Fibroblast of upper back skin (primary cell): Measurements from ENCODE around the gene ATXN7L1.

Experiments used
- DNase-seq: peaks from one replicate; pipeline ENCODE4 v3.0.0-alpha.2; 2013

Gene ATXN7L1

DNA sequence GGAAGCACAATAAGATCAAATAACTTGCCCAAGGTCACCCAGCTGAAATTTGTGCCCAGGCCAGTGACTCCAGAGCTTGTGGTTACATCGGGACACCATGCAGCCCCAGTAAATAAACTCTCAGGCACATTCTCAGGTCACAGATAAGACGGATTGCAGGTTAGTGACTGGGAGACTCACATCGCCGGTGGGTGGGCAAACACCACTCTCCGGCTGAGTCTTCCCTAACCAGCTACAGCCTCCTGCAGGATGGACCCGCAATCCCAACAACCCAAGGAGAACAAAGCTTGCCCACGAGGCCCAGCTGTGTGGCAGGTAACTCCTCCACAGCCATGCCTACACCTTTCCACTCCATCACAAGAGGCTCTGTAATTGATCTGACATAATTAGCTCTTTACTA is 213.4 kb downstream of the ATXN7L1 start:
- DNase-seq = no peak

DNA sequence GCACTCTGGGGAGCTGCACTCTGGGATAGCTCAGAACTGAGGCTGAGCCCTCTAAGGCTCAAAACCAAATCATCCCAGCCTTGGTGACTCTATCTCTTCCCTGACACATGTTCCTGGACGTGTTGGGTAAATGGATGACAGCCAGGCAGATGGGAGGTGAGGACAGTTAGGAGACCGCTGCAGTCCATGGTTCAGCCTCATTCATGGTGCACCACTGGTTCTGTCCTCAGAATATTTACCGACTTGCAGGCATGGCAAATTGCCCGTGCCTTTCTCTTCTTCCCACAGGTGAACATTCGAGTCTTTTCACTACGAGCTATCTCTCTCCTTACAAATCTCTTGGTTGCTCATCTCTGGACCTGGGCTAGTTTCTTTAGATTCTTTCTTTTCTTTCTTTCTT is 214.8 kb downstream of the ATXN7L1 start:
- no peak for DNase-seq

- DNase-seq = no peak
Observed at GRCh38 chr7:105656922-105657521, 219.4 kb downstream of the ATXN7L1 start.

DNA sequence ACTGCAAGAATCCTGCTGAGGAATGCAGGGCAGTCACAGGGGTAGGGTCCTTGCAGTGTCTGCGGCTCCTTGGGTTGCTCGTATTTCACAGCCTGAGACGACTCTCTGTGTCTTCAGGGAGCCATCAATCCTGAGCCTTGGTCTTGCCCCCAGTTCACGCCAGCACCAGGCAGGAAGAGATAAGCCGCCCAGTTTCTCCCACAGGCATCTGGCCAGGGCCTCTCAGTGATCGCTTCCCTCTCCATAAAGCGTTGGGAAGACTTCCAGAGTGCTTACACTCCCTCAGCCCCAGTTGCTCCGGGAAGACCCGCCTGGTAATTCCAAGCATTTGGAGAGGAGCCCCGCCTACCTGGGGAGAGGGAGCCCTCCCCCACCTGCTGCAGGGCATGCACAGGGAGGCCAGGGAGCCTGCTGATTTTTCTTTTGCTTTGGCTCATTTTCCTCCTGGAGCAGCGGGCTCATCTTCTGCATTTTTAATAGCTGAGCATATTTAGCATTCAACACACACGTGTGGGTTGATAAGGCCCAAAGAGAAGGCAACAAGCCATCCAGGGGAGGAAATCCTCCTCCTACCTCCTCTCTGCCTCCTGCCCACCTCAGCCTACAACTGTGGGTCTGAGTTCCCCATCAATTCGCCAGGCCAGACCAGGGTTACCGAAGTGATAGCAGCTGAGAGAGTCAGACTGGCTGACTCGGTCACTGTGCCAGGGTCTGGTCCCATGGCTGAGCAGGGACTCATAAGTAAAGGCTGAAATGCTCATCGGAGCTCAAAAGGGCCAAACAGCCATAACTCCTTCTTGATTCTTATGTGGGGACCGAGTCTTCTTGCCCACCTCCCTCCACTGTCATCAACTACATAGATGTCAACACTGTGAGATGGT is 220.7 kb downstream of the ATXN7L1 start:
- peak; percentile 81 for DNase-seq

GRCh38 chr7:105655067-105655466 is 221.3 kb downstream of the ATXN7L1 start:
- DNase-seq = peak; percentile 53

DNA sequence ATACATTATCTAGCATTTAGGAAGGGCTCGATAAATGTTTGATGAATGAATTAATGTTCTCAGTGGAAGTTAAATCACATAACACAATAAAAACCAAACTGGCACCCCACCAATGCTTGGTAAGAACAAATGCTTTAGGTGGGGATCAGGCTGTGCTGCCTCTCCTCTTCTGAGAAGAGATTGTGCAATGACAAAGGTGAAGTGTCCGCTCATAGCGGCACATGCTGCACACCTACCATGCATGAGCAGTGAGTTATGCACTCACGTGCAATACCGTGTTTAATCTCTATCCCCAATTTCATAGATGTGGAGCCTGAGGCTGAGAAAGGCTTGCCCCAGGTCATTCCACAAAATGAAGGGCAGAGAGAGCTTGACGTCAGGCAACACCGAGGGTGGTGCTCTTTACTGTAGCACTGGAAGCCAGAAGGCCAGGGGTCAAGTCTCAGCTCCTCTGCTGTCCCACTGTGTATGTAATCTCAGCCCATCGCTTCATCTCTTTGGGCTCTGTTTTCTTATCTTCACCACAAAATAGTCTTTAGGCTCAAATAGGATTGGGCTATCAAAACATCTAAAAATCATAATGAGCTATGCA is 222.2 kb downstream of the ATXN7L1 start:
- DNase-seq = no peak

- no peak for DNase-seq
Observed at GRCh38 chr7:105653441-105654005, 222.9 kb downstream of the ATXN7L1 start.

DNA sequence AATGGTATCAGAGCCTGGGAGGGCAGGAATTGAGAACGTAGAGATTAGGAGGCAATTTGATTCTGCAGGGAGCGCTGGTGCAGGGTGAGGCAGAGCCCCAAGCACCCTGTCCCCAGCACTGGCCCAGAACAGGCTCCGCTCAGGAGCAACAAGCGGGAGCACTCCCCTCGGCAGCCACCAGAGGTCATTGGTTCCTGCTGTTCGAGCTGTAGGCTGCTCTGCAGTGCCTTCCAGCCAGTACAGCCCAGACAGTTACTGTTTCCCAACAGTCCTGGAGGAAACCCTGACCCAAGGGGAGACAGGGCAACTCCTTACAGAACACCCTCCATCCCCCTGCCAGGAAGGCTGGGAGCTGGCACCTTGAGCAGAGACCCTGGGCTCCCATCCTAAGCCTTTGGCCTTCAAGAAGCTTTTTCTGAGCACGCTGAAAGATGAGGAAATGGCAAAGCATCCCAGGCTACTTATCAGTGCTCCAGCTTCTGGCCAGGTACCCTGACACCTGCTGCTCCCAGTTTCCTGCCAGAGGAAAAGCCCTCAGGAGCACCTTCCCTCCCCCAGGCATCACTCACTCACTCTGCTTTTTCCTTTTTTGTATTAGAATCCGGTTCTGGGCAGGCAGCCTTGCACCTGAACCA is 223.9 kb downstream of the ATXN7L1 start:
- peak; percentile 66 for DNase-seq

GRCh38 chr7:105651798-105652197 is 224.6 kb downstream of the ATXN7L1 start:
- no peak for DNase-seq

DNA sequence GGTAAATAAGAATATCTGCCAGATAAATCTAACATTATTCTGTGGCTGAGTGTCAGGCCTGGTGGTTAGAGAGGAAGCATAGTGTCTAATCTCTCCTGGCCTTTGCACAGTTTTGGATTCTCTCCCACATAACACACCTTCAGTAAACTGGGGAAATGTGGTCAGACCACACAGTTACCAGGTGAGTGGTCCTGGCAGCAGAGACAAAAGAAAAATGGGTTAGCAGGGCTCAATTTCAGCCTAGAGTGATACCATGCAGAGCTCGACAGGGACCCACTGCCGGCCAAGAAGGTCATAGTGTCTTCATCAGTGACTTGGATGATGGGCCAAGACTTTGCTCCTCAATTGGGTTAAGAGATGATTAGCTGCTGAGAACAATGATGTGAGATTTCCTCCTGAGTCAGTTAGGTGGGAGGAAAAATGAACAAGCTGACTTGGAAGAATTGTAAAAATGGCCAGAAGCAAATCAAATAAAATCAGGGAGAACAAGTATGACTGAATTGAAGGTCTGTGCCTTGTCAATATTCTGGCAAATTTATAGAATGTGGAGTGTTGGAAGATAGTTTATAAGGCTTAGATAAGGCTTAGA is 225.9 kb downstream of the ATXN7L1 start:
- DNase-seq = no peak

DNA sequence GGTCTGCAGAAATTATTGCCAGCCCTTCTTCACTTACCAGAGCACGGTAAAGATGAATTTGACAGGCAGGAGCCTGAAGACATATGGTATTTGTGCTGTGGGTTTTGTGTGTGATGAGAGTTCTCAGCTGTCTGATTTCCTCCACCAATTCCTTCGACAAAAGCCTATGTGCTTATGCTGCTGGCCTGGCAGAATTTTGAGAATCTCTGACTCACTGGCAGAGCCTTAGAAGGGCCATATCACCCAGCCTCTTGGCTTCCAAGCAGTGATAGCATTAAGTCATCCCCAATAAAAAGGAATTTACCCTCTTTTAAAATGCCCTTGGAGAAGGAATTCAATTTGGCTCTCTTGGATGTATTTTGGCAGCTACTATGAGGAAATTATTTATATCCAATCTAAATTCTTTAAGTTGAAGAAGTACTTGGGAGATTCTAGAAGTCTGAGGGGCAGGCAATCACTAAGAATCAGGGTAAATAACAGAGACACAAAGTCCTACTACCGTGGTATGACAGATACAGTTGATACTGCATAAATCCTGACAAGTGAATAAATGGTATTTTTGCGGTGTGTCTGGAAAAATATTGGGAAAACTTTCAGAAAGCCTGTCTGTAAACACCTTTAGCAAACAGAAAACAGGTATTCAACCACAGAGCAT is 226.5 kb downstream of the ATXN7L1 start:
- peak; percentile 75 for DNase-seq

DNA sequence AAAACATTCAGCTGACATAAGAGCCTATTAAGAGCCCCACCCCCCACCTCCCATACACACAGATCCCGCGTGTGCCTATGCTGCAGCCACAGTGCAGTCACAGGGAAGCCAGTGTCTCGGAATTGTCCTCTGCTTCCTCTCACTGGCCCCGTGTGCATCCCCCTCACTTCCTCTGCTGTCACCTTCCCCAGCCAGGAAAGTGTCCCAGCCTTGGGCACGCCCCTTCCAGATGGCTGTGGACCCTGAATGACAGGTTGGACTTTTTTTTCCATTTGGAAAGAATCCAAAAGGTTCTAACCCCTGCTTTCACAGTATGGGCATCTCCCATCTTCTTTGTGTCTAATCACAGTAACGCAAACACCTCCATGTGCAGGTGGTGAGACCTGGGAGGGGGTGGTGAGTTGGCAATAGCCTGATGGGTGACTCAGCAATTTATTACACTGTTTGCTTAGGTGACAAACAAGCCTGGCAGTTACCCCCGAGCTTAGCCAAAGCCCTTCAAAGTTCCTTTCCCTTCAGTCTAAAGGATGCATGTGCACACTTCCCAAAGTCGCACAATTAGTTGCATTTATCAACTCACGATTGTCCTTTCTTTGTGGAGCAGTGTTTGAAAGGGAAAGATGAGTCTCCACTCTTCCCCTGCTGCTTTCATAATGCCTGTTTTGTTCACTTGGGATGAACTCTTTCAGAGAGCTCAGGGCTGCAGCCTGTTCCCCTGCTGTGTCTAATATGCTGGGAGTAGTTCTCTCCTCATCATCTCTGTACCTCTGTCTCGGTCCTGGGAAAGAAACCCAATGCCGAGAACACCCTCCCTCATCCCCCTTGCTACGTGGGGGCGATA is 227.6 kb downstream of the ATXN7L1 start:
- no peak for DNase-seq

- DNase-seq = no peak
Observed at GRCh38 chr7:105647591-105647990, 228.8 kb downstream of the ATXN7L1 start.

GRCh38 chr7:105644937-105645336 is 231.5 kb downstream of the ATXN7L1 start:
- no peak for DNase-seq

DNA sequence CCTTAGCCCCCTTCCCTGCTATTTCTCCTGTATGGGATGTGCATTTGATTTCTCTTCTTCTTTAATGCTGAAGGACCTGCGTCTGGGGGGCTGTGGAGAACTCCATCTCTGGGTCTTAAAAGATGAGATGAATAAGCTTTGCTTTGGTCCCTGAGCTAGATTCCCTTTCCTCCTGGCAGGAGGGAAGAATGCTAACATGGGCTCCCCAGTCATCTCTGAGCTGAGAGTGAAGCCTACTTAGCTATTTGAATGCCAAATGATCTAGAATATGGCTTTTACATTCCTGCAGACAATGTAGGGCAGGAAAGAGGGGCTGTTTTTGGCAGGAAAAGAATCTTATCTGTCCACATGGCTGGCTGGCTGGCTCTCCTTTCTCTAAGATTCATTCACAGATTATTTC is 232.5 kb downstream of the ATXN7L1 start:
- no peak for DNase-seq

DNA sequence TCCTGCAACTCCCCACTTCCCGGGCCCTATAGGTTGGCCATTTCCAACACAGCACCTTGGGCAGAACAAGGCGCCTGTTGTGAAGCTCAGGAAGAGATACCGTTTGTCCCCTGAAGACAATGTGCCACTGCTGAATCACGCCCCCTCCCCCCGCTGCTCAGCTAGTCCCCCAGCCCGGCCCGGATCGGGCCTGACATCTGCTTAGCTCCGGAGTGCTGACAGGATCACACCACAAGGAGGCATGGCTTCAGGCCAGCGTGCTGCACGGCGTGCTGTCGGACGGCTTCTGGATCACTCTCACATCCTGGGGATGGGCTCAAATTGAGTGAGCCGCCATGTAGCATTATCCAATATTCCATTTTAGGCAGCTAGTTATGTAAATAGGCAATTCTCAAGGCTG is 233.0 kb downstream of the ATXN7L1 start:
- peak; percentile 38 for DNase-seq

GRCh38 chr7:105642264-105642663 is 234.1 kb downstream of the ATXN7L1 start:
- no peak for DNase-seq

GRCh38 chr7:105640956-105641810 is 235.2 kb downstream of the ATXN7L1 start:
- DNase-seq = no peak

GRCh38 chr7:105639667-105640493 is 236.5 kb downstream of the ATXN7L1 start:
- no peak for DNase-seq
